Smooth muscle cell (in vitro differentiated cells): Measurements from ENCODE around the gene NSMCE1. TPM values are rescaled to one million over a fixed set of nuclear protein-coding genes. Genes with fewer than 3 reads are reported as not detected.
"Not testable (repeated sequence)": the region's sequence is repeated elsewhere in the genome, so short reads cannot be mapped to it uniquely, and the experiment has no call there.

Experiments used
- DNase-seq: peaks from one replicate; lab custom pipeline; 2025; ENCODE audit not compliant: unreplicated experiment; lab: John Stamatoyannopoulos, UW
- H2AFZ ChIP-seq: fragments of 200-600 bp; sonication (generic); 2 replicates; pipeline ENCODE4 v1.6.0; 2016; ENCODE audit warnings: antibody characterized with exemption, low read depth, mild to moderate bottlenecking
- H3F3A ChIP-seq: fragments of 200-600 bp; sonication (generic); 2 replicates; pipeline ENCODE4 v1.6.0; 2017; ENCODE audit warnings: antibody characterized with exemption, low read depth
- H3K27ac ChIP-seq: fragments of 200-600 bp; sonication (generic); 2 replicates; pipeline ENCODE4 v1.5.1; 2016; ENCODE audit warnings: low read depth, mild to moderate bottlenecking
- H3K27me3 ChIP-seq: fragments of 200-600 bp; sonication (generic); 2 replicates; pipeline ENCODE4 v1.6.1; 2016; ENCODE audit warnings: low read depth, mild to moderate bottlenecking
- H3K36me3 ChIP-seq: fragments of 200-600 bp; sonication (generic); 2 replicates; pipeline ENCODE4 v1.5.1; 2016; ENCODE audit warnings: low read depth
- H3K4me1 ChIP-seq: fragments of 200-600 bp; sonication (generic); 2 replicates; pipeline ENCODE4 v1.5.1; 2016; ENCODE audit warnings: low read depth
- H3K4me2 ChIP-seq: fragments of 200-600 bp; sonication (generic); 2 replicates; pipeline ENCODE4 v1.6.0; 2016; ENCODE audit warnings: mild to moderate bottlenecking
- H3K4me3 ChIP-seq: fragments of 200-600 bp; sonication (generic); 2 replicates; pipeline ENCODE4 v1.5.1; 2016; ENCODE audit warnings: mild to moderate bottlenecking
- H3K79me2 ChIP-seq: fragments of 200-600 bp; sonication (generic); 2 replicates; pipeline ENCODE4 v1.6.0; 2016; ENCODE audit warnings: low read depth, mild to moderate bottlenecking
- H3K9ac ChIP-seq: fragments of 200-600 bp; sonication (generic); 2 replicates; pipeline ENCODE4 v1.6.0; 2016; ENCODE audit warnings: low read depth
- H3K9me3 ChIP-seq: fragments of 200-600 bp; sonication (generic); replicated peaks from 2 replicates; pipeline ENCODE4 v1.5.1; 2016; ENCODE audit warnings: low read depth
- H4K20me1 ChIP-seq: fragments of 200-600 bp; sonication (generic); 2 replicates; pipeline ENCODE4 v1.6.0; 2016; ENCODE audit warnings: low read depth
- CTCF ChIP-seq: fragments of 200-600 bp; sonication (generic); IDR thresholded peaks from 2 replicates; pipeline ENCODE4 v1.5.1; 2017; ENCODE audit warnings: borderline replicate concordance, mild to moderate bottlenecking, antibody characterized with exemption; ENCODE audit not compliant: insufficient read depth, poor library complexity, severe bottlenecking
- WGBS: methylation state at CpG from one replicate; pipeline ENCODE4 v1.1.7; 2016; ENCODE audit warnings: low lambda C conversion rate; 5-methylcytosine and 5-hydroxymethylcytosine counted together
- polyA plus RNA-seq: library from polyadenylated mRNA; unstranded; fragments of >200 nt; fragmentation: Nextera tagmentation; extraction: Ambion mirVana; gene quantifications from 2 replicates; pipeline ENCODE4 v1.2.1, GENCODE V29; 2016
- total RNA-seq: library from RNA; depleted of rRNA; stranded (reverse); fragments of >200 nt; gene quantifications from 2 replicates; pipeline ENCODE4 v1.2.3, GENCODE V29; 2014

The NSMCE1 gene
- total and polyA plus RNA-seq, 2 experiments from 2014 or later, result 36.9 to 59.1 TPM

- no peak for TF ChIP-seq CTCF
- Histone ChIP-seq H3K79me2 (no peaks in the 10 kb centered on the region), H2AFZ (no peak overlapping the region), H3K4me1 (no peaks in the 10 kb centered on the region), H3K4me3 (no peak overlapping the region), H3K27me3 (no peaks in the 10 kb centered on the region), H3K36me3 (no peaks in the 10 kb centered on the region), H3F3A (no peaks in the 10 kb centered on the region), H3K4me2 (no peak overlapping the region), H3K27ac (no peak overlapping the region), H3K9ac (no peak overlapping the region), H3K9me3 (no peaks in the 10 kb centered on the region), H4K20me1 (no peaks in the 10 kb centered on the region)
- DNase-seq, result no peak
- WGBS, result 98% methylated on average over 1 of the region's 1 CpG
These were observed 6.8 kb upstream of the NSMCE1 start for GRCh38 chr16:27275394-27275793.

GRCh38 chr16:27274424-27274874 is 5.9 kb upstream of the NSMCE1 start:
- not testable (repeated sequence) for H3K36me3 ChIP-seq, H3K4me1 ChIP-seq, H3K79me2 ChIP-seq, H3K9ac ChIP-seq, H3F3A ChIP-seq, H3K4me3 ChIP-seq, H4K20me1 ChIP-seq, H3K27me3 ChIP-seq, H2AFZ ChIP-seq, H3K9me3 ChIP-seq, DNase-seq
- 91% methylated on average over 7 of the region's 7 CpGs for WGBS
- Histone ChIP-seq H3K27ac (peak overlapping the region; percentile 17), H3K4me2 (peak overlapping the region; percentile 31)

GRCh38 chr16:27273670-27274423 is 5.3 kb upstream of the NSMCE1 start:
- peak overlapping the region; percentile 31 for H3K4me2 ChIP-seq
- WGBS, result 38% methylated on average over 8 of the region's 8 CpGs

GRCh38 chr16:27273330-27273669 is 4.7 kb upstream of the NSMCE1 start:
- H4K20me1 ChIP-seq, result no peaks in the 10 kb centered on the region
- no peak overlapping the region for H2AFZ ChIP-seq
- no peak overlapping the region for H3K4me3 ChIP-seq
- no peaks in the 10 kb centered on the region for H3K27me3 ChIP-seq
- H3K36me3 ChIP-seq, result no peaks in the 10 kb centered on the region
- no peak for DNase-seq
- no peaks in the 10 kb centered on the region for H3K9me3 ChIP-seq
- TF ChIP-seq CTCF, result no peak
- H3K9ac ChIP-seq, result no peak overlapping the region
- no peaks in the 10 kb centered on the region for H3F3A ChIP-seq
- H3K27ac ChIP-seq, result peak overlapping the region; percentile 17
- H3K4me2 ChIP-seq, result peak overlapping the region; percentile 31
- H3K4me1 ChIP-seq, result peaks cover under 1% of the 10 kb centered on the region
- H3K79me2 ChIP-seq, result no peaks in the 10 kb centered on the region
- 95% methylated on average over 4 of the region's 4 CpGs for WGBS

More at GRCh38 chr16:27273670-27274423, 5.3 kb upstream of the NSMCE1 start:
- no peak for TF ChIP-seq CTCF
- Histone ChIP-seq H3F3A (no peaks in the 10 kb centered on the region), H3K79me2 (no peaks in the 10 kb centered on the region), H3K27ac (peak overlapping the region; percentile 17), H3K9me3 (no peaks in the 10 kb centered on the region), H4K20me1 (no peaks in the 10 kb centered on the region), H3K27me3 (no peaks in the 10 kb centered on the region), H3K9ac (no peak overlapping the region), H3K4me3 (no peak overlapping the region), H3K4me1 (no peaks in the 10 kb centered on the region), H2AFZ (no peak overlapping the region), H3K36me3 (no peaks in the 10 kb centered on the region)
- DNase-seq, result no peak

GRCh38 chr16:27272697-27273096 is 4.1 kb upstream of the NSMCE1 start:
- H3K9ac ChIP-seq, H3K4me1 ChIP-seq, H2AFZ ChIP-seq, H4K20me1 ChIP-seq, H3K27ac ChIP-seq, H3K9me3 ChIP-seq, H3K4me2 ChIP-seq, H3K79me2 ChIP-seq, H3K27me3 ChIP-seq, H3K36me3 ChIP-seq, H3K4me3 ChIP-seq, H3F3A ChIP-seq, DNase-seq: not testable (repeated sequence)
- WGBS, result 92% methylated on average over 7 of the region's 7 CpGs
